ENCODE results near the gene NFIC. TPM values are rescaled to one million over a fixed set of nuclear protein-coding genes. Genes with fewer than 3 reads are reported as not detected.
A peak's percentile ranks its signal among the peaks of the same experiment; 100 is the strongest.

NFIC gene
- total RNA-seq, 6 experiments from 2014 or later: 186 to 219 (median 211) TPM

GRCh38 chr19:3335431-3336350, 30.7 kb upstream of the NFIC start:
- H3K27ac Mint-ChIP-seq: peak overlapping the region; percentile 93
- peaks cover 31% of the 10 kb centered on the region for H3K4me1 Mint-ChIP-seq (ENCODE audit: low read depth)
- peak overlapping the region; percentile 53 for H3K4me3 Mint-ChIP-seq
- DNase-seq: peak; percentile 30
- H3K27me3 Mint-ChIP-seq (ENCODE audit: insufficient read depth): peaks cover 3% of the 10 kb centered on the region; the same call in 1 of the 2 replicates
- no peak for TF ChIP-seq CTCF (IDR thresholded peaks at IDR 0.05)
- H3K9me3 Mint-ChIP-seq: no peaks in the 10 kb centered on the region
- no peaks in the 10 kb centered on the region for H3K36me3 Mint-ChIP-seq (ENCODE audit: low read depth)

GRCh38 chr19:3336351-3336679, 30.1 kb upstream of the NFIC start:
- Mint-ChIP-seq H3K36me3 (ENCODE audit: low read depth) (no peaks in the 10 kb centered on the region), H3K9me3 (no peaks in the 10 kb centered on the region), H3K4me3 (peak overlapping the region; percentile 53; the same call in 1 of the 2 replicates), H3K4me1 (ENCODE audit: low read depth) (peaks cover 31% of the 10 kb centered on the region), H3K27me3 (ENCODE audit: insufficient read depth) (peaks cover 3% of the 10 kb centered on the region; the same call in 1 of the 2 replicates), H3K27ac (peak overlapping the region; percentile 93)
- no peak for TF ChIP-seq CTCF (IDR thresholded peaks at IDR 0.05)
- DNase-seq: no peak

- no peaks in the 10 kb centered on the region for H3K36me3 Mint-ChIP-seq (ENCODE audit: low read depth)
- H3K27me3 Mint-ChIP-seq (ENCODE audit: insufficient read depth): peaks cover 3% of the 10 kb centered on the region; the same call in 1 of the 2 replicates
- TF ChIP-seq CTCF (IDR thresholded peaks at IDR 0.05): no peak
- H3K9me3 Mint-ChIP-seq: no peaks in the 10 kb centered on the region
- peaks cover 31% of the 10 kb centered on the region for H3K4me1 Mint-ChIP-seq (ENCODE audit: low read depth)
- H3K4me3 Mint-ChIP-seq: peak overlapping the region; percentile 58
- no peak for DNase-seq
- peak overlapping the region; percentile 93 for H3K27ac Mint-ChIP-seq
Measured at GRCh38 chr19:3336680-3337523, 29.5 kb upstream of the NFIC start.

GRCh38 chr19:3338541-3339181, 27.7 kb upstream of the NFIC start:
- Mint-ChIP-seq H3K36me3 (ENCODE audit: low read depth) (no peaks in the 10 kb centered on the region), H3K4me1 (ENCODE audit: low read depth) (peaks cover 31% of the 10 kb centered on the region), H3K9me3 (no peaks in the 10 kb centered on the region), H3K27me3 (ENCODE audit: insufficient read depth) (no peaks in the 10 kb centered on the region; the same call in 1 of the 2 replicates), H3K4me3 (no peak overlapping the region), H3K27ac (no peak overlapping the region)
- no peak for TF ChIP-seq CTCF (IDR thresholded peaks at IDR 0.05)
- no peak for DNase-seq

- Mint-ChIP-seq H3K9me3 (no peaks in the 10 kb centered on the region), H3K27me3 (ENCODE audit: insufficient read depth) (no peaks in the 10 kb centered on the region; the same call in 1 of the 2 replicates), H3K27ac (no peak overlapping the region), H3K4me3 (no peak overlapping the region), H3K4me1 (ENCODE audit: low read depth) (peaks cover 27% of the 10 kb centered on the region), H3K36me3 (ENCODE audit: low read depth) (no peaks in the 10 kb centered on the region)
- DNase-seq: no peak
- no peak for TF ChIP-seq CTCF (IDR thresholded peaks at IDR 0.05)
Measured at GRCh38 chr19:3340340-3340739, 26.0 kb upstream of the NFIC start.
